GM12878 (cell line): ENCODE results near the gene FGD3.

Source experiments
- BMI1 ChIP-seq: fragments of 450-650 bp; IDR thresholded peaks from 2 replicates; pipeline ENCODE4 v1.6.1; 2016; ENCODE audit warnings: mild to moderate bottlenecking, moderate library complexity, borderline replicate concordance
- CHD2 ChIP-seq: IDR thresholded peaks from 2 replicates; pipeline ENCODE4 v1.6.1; 2011; ENCODE audit warnings: low read depth, low read length, improper control_type of control experiment, borderline replicate concordance
- CTCF ChIP-seq, 3 experiments: IDR thresholded peaks in 2 of 3; conservative IDR thresholded peaks in 1 of 3; 2 replicates each; pipeline ENCODE4 v1.5.1; 2011; ENCODE audit warnings: low read depth in 3 of 3, low read length in 3 of 3, mild to moderate bottlenecking in 3 of 3, control low read depth in 2 of 3, moderate library complexity in 2 of 3, inconsistent platforms in 1 of 3, mixed read lengths in 1 of 3; ENCODE audit not compliant: control insufficient read depth in 2 of 3, insufficient read depth in 1 of 3; ENCODE audit errors: extremely low read depth in 1 of 3
- EGR1 ChIP-seq, 2 experiments: IDR thresholded peaks; 1 replicate in 1 of 2; 2 replicates in 1 of 2; pipeline ENCODE4 v1.6.1; 2011 to 2012; ENCODE audit warnings: low read depth in 2 of 2, low read length in 2 of 2, borderline replicate concordance in 1 of 2, mild to moderate bottlenecking in 1 of 2, moderate library complexity in 1 of 2
- EP300 ChIP-seq, 2 experiments: fragments of 150-350 bp in 1 of 2; IDR thresholded peaks; 2 replicates each; pipeline ENCODE4 v1.6.1; 2011 to 2012; ENCODE audit warnings: low read depth in 2 of 2, low read length in 2 of 2, borderline replicate concordance in 1 of 2, improper control_type of control experiment in 1 of 2, inconsistent platforms in 1 of 2; ENCODE audit not compliant: control insufficient read depth in 1 of 2
- FOXM1 ChIP-seq: IDR thresholded peaks from 2 replicates; pipeline ENCODE4 v1.6.1; 2012; ENCODE audit warnings: low read depth, mild to moderate bottlenecking, inconsistent platforms, low read length, moderate library complexity
- JUND ChIP-seq: IDR thresholded peaks from 2 replicates; pipeline ENCODE4 v1.6.1; 2012; ENCODE audit warnings: low read depth, mild to moderate bottlenecking, low read length, improper control_type of control experiment, moderate library complexity
- MXI1 ChIP-seq: fragments of 150-350 bp; IDR thresholded peaks from 2 replicates; pipeline ENCODE4 v1.6.1; 2011; ENCODE audit warnings: low read depth, mild to moderate bottlenecking, inconsistent platforms, low read length, improper control_type of control experiment
- POLR2A ChIP-seq: IDR thresholded peaks from 2 replicates; pipeline ENCODE4 v1.6.1; 2011; ENCODE audit warnings: low read depth, mild to moderate bottlenecking, low read length
- SIX5 ChIP-seq: IDR thresholded peaks from 2 replicates; pipeline ENCODE4 v1.6.1; 2011; ENCODE audit warnings: mild to moderate bottlenecking, low read depth, low read length, moderate library complexity; ENCODE audit not compliant: severe bottlenecking
- YY1 ChIP-seq: IDR thresholded peaks from 2 replicates; pipeline ENCODE4 v1.6.1; 2011; ENCODE audit warnings: low read depth, mild to moderate bottlenecking, low read length

GRCh38 chr9:92983984-92984589 lies 36.8 kb downstream of the FGD3 start:
- TF ChIP-seq YY1 (no peak), POLR2A (no peak), SIX5 (no peak), CTCF (IDR thresholded peaks at IDR 0.05 in 2 of 3, conservative IDR thresholded peaks at IDR 0.05 in 1 of 3; ENCODE audit: control insufficient read depth in 2 of 3, extremely low read depth in 1 of 3, insufficient read depth in 1 of 3, low read depth in 3 of 3, low read length in 3 of 3) (no peak), EP300 (IDR thresholded peaks at IDR 0.05; ENCODE audit: borderline replicate concordance in 1 of 2, control insufficient read depth in 1 of 2, low read depth in 2 of 2, low read length in 2 of 2) (no peak), FOXM1 (no peak), MXI1 (no peak), EGR1 (IDR thresholded peaks at IDR 0.05; ENCODE audit: borderline replicate concordance in 1 of 2, low read depth in 2 of 2, low read length in 2 of 2) (no peak), BMI1 (no peak), CHD2 (no peak), JUND (no peak)
